ENCODE data around the gene HSPA12B.
"Not testable (repeated sequence)": the region's sequence is repeated elsewhere in the genome, so short reads cannot be mapped to it uniquely, and the experiment has no call there.

HSPA12B gene

DNA sequence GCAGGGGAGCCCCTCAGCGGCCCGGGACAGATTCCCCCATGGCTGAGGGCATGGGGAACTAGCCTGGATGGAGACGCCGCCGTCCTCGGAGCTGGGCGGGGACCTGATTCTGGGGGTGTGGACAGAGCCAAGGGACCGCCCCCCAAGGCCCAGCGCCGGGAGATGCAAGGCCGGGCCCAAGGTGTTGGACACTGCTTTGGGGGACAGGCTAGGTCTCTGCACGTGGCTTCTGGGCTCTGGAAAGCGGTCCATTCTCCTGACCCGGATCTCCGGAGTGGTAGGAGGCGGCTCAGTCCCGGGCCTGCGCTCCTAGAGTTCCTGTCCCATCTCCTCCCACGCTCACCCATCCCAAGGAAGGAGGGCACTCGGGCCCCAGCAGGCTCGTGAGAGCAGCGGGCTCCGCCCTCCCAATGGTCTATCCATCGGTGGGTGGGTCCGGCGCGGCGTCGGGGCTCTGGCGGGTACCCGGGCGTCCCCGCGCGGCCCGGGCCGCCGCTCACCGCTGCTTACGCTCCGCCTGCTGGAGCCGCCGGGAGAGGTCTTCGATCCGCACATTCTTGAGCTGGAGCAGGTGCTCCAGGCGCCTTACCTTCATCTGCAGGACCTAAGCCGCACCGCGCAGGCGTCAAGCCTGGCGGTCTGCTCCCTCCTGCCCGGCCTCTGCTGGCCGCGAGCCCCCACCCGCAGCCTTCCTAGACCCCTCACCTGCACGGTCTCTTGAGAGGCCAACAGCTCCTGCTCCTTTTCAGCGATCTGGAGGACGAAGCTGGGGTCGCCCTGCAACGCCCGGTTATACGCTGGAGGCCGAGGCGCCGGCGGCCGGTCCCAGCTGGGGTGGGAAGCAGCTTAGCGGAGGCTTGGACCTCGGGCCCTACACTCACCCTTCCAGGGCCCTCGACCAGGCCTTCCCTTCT is 45.5 kb downstream of the HSPA12B start:
- intact Hi-C loops (cut with DNase I) = no loop called here
- DNase-seq = peak in 17 of 42 donors; percentile 31 to 70 (median 54)

DNA sequence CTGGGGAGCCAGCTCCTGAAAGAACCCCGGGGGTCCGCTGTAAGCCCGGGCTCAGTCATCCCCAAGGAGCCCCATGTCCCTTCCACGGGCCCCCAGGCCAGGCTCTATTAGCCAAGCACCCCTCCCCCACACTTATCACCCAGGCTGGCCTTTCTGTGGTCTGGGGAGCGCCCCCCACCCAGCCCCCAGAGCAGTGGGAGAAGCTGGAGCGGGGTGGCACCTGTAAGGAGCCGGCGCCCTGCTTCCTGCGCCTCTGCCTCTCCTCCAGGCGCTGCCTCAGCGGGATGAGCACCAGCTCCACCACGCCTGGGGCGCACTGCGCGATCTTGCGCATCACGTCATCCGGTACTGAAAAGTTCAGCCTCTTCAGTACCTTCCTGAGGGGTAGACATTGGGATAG is 46.5 kb downstream of the HSPA12B start:
- DNase-seq = peak in 37 of 42 donors; percentile 38 to 87 (median 68)
- intact Hi-C loops (cut with DNase I) = no loop called here

DNA sequence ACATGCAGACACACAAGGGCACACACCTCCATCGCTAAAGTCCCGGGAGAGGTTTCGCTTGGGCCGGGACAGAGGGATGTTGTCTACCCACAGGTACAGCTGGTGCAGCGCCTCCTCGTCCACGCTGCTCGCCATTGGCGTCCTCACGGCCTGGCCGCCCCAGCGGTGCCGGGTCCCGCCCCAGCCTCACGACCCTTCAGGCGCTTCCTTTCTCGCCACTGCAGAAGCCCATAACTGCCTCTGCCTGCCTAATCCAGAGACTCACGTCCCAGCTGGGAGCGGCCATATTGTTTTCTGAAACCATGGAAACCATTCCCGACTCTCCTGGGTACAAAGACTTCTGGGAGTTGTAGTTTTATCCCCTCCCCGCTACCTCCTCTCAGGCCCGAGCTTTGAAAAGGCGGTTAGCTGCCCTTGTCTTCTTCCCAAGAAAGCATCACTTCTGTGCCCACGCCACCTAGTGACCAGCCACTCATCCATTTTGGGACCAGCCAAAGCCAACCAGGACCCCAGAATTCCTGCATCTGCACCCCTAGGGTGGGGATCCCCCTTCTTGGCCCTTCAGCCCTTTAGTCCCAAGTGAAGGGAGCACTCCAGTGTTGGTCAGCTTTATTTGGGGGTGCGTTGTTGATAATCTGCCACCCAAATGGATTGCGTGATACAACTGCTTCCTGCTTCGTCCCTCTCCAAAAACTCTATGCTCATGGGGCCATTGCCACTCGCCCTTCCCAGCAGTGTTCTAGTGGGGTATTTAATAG is 48.8 kb downstream of the HSPA12B start, which contains the start of gene SPEF1:
SPEF1 (minus strand) TSS at position 296 of the 758 bp plus-strand sequence; CDS start at position 135, 161 bp downstream.
- peak; percentile 63 to 95 (median 85) for DNase-seq
- intact Hi-C loops (cut with DNase I) = loop anchor here (10.0 kb wide), 1 partner anchor 233 kb away; the partner anchor contains the start of gene RNF24

DNA sequence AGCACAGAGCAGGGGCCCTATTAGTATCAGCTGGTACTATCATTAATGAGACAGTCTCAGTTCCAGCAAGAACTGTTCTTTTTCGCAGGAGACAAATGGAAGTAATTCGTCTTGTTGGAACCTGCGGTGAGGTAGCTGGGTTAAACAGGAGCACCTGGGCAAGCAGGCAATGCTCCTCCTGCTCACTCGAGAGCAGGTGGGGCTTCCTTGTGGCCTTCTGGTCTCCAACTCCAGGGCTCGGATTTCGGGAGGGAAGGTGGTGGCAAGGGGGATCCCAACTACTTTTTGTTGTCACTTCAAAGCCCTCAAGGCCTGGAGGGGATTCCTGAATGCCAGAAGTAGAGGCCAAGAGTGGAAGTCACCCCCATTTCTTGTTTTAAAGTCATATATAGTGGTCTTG is 50.1 kb downstream of the HSPA12B start:
- intact Hi-C loops (cut with DNase I) = loop anchor here (10.0 kb wide), 1 partner anchor 232 kb away; the partner anchor contains the start of gene RNF24
- no peak for DNase-seq

DNA sequence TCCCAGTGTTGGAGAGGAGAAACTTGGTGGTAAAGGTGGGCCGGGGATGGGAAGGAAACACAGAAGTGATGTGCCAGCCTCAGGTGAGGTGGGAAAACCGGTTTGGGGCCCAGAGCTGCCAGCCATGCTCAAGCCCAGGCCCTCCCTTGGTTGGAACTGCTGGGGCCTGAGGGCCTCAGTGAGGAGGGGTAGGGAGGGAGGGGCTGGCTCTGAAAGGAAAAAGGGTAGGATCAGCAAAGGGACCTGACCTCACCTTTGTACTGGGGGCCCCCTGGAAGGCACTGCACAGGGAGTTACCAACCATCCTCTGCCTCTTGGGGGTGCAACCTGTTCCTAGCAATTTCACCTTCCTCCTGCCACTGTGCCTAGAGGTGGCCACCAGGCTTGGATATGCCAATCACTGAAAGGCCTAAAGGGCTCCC is 50.6 kb downstream of the HSPA12B start:
- DNase-seq = no peak
- intact Hi-C loops (cut with DNase I) = loop anchor here (10.0 kb wide), 1 partner anchor 232 kb away; the partner anchor contains the start of gene RNF24

DNA sequence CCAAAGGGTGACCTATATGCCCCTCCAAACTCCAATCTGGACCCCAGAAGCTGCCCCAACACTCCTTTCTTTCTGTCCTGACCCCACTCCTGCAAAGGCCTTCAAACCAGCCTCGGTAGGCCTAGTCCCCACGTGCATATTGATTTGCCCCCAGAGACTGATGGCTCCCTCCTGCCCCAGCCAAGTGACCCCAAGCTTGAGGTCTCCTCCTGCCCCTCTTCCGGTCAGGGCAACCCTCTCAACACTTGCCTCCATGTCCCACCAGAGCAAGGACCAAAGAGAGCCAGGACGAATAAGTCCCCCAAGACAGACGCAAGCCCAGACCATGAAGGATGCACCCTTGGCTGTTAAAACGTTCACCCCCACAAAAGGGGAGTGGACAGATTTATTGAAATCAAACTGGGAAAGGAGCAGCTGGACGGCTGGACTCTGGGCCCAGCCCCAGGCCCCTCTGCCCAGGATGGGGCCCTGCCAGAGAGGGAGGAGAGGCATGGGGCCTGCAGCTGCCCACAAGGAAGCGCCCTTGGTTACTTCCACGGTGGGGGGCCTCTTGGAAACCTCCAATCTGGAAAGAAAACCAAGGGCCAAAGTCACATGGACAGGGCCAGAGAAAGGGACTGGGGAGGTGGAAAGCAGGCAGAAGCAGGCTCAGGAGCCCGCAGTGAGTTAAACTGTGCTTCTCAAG is 51.2 kb downstream of the HSPA12B start:
- peak in 1 of 42 donors; percentile 40 for DNase-seq
- intact Hi-C loops (cut with DNase I) = loop anchor here (2.0 to 10.0 kb wide), 2 partner anchors 37 to 231 kb away; partner anchors contain the start of genes AP5S1 and RNF24

DNA sequence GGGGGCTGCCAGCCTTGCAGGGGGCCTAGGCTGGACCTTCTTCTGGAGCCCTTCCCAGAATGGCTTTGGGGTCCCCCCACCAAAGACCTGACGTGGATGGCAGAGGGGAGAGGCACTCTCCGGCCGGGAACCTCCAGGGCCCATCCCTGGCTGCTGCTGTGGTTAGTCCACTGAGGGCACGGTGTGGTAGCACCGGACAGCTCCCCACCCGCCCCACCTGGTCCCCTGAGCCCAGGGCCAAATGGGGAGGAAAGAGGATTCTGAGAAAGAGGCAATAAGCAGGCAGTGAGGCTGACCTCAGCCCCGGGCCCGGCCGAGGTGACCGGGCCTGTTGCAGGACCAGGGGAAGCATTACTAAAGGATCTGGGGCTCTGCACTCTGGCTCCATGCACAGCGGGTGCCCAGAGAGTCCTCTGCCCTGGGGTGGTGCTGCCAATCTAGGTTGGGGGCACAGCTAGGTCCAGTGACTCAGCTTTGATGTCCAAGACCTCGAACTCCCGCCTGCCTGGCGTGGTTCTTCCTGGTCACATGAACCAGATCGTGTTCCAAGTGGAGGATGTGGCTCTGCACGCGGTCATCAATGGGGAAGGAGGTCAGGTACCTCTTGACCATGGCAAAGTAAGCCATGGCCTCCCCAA is 51.9 kb downstream of the HSPA12B start:
- intact Hi-C loops (cut with DNase I) = loop anchor here (2.0 to 10.0 kb wide), 2 partner anchors 36 to 230 kb away; partner anchors contain the start of genes AP5S1 and RNF24
- peak in 1 of 42 donors; percentile 39 for DNase-seq

DNA sequence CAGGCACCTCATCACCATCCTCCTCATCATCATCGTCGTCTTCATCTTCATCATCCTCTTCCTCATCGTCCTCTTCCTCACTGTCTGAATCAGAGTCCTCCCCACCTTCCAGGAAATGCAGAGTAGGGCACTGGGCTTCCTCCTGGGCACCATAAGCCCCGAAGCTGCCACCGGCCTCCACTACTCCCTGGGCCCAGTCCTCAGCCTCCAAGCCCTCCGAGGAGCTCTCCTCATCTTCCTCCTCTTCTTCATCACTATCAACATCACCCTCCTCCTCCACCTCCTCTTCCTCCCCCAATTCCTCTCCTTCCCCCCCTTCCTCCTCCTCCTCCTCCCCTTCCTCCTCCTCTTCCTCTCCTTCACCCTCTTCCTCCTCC is 52.4 kb downstream of the HSPA12B start:
- intact Hi-C loops (cut with DNase I) = loop anchor here (2.0 to 10.0 kb wide), 2 partner anchors 36 to 230 kb away; partner anchors contain the start of genes AP5S1 and RNF24
- no peak for DNase-seq

DNA sequence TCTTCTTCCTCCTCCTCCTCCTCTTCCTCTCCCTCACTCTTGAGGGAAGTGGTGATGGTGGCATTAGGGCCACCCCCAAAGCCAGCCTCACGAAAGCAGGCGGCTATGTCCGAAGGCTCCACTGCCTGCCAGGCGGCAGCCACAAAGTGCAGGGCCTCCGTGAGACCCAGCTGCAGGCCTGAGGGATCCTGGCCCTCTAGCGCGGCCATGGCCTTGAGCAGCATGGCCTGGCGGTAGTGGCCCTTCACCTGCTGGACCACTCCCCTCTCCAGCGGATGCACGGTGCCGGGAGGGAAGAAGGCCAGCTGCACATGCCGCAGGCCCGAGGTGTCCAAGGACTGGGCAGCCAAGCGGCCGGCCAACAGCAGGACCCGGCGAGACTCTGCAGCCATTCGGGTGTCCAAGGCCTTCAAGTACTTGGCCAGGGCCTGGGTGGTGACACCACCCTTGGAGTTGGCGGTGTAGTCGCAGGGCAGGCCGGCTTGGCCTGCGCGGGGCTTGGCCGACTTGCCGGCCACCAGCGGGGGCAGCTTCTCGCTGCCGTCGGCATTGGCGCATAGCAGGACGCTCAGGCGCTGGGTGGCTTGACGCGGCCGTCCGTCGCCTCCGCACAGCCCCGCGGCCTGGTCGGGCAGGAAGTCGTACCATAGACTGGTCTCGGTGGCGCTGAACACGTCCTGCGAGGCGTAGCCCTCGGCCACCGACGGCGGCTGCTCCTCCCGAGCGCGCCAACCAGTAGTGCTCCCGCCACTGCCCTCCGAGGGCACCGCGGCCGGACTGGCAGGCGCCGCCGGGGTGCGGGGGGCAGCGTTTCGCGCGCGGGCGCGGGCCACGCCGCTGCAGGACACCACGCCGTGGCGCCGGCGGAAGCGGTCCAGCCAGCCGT is 53.0 kb downstream of the HSPA12B start:
- DNase-seq = peak in 1 of 42 donors; percentile 42
- intact Hi-C loops (cut with DNase I) = loop anchor here (2.0 to 10.0 kb wide), 2 partner anchors 35 to 229 kb away; partner anchors contain the start of genes AP5S1 and RNF24

DNA sequence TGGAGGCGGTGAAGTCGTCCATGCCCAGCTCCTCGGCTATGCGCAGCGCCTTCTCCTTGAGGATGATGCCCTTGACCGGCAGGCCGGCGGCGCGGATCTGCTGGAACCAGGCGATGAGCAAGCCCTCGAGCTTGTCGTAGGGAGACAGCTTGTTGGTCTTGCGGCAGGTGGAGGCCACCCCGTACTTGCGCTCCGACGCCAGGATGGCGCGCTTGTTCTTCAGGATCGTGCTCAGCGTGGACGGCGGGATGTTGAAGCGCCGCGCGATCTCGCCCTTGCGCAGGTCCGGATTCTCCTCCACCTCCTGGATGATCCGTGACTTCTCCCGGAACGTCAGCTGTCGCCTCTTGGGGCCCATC is 53.6 kb downstream of the HSPA12B start:
- peak in 31 of 42 donors; percentile 21 to 75 (median 55) for DNase-seq
- intact Hi-C loops (cut with DNase I) = loop anchor here (10.0 kb wide), 1 partner anchor 229 kb away; the partner anchor contains the start of gene RNF24

DNA sequence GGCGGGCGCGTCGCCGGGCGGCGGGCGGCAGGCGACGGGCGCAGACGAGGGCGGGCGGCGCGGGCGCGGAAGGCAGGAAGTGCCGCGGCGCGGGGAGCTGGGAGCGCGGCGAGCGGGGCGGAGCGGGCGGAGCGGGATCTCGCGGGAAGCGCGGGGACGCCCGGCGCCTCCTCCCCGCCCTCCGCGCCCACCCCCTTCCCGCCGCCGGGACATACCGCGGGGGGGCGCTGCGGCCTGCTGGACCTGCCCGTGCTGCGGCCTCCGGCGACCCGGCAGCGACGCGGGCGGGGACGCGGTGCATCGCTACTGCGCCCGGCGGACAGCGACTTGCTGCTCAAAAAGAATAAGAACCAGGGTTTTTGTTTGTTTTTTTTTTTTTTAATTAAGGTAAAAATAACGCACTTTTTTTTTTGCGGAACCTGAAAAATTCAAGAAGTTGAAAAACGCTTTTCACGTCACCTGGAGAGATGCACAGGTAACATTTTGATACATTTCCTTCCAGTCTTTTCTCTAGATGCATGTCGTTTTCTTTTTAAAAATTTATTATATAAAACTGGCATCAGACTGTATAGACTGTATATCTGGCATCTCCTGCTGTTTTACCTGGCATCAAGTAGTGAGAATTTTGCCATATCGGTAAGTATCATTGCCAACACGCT is 54.3 kb downstream of the HSPA12B start, which contains the start of gene CENPB:
CENPB (minus strand) TSS at position 76 of the 659 bp plus-strand sequence. CDS start 257 bp downstream, outside the sequence.
- intact Hi-C loops (cut with DNase I) = loop anchor here (10.0 kb wide), 1 partner anchor 228 kb away; the partner anchor contains the start of gene RNF24
- DNase-seq = peak; percentile 74 to 96 (median 92)

DNA sequence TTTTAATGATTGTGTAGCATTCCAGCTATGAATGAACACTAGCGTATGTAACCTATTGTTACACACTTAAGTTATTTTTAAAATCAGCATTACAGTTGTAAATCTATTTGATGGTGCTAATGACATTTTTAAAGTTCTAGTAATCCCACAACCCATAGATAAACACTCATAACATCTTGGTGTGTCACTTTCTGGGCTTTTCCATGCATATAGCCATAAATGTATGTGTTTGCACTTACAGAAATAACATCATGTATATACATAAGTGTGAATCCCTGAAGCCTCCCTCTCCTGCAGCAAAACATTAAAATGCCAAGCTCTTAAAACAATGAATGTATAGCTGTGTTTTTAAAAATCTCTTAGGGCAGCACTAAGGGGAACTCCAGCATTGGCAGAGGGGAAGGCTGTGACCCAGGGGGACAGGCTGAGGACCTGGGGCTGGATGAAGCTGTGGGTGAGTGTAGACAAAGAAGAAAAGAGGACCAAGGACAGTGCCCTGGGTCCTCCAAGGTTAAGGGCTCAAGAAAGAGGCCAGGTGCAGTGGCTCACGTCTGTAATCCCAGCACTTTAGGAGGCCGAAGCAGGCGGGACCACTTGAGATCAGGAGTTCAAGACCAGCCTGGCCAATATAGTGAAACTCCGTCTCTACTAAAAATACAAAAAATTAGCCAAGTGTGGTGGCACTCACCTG is 55.0 kb downstream of the HSPA12B start:
- intact Hi-C loops (cut with DNase I) = loop anchor here (10.0 kb wide), 1 partner anchor 227 kb away; the partner anchor contains the start of gene RNF24
- DNase-seq = peak in 1 of 42 donors; percentile 40

DNA sequence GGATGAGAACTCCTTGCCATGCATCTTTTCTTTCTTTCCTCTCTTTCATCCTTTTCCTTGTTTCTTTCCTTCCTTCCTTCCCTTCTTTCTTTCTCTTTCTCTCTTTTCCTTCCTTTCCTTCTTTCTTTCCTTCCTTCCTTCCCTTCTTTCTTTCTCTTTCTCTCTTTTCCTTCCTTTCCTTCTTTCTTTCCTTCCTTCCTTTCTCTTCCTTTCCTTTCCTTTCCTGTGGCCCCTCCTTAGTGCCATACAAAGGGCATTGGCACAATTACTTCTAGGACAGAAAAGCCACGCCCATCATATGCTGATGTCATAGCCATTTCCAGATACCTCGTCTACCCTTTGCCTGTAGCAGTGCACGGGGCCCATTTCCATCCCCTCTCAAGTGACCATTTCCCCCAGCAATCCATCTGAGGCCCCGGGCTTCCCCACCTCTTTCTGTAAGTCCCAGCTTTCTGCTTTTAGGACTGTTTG is 56.2 kb downstream of the HSPA12B start:
- no peak for DNase-seq
- intact Hi-C loops (cut with DNase I) = loop anchor here (10.0 kb wide), 1 partner anchor 226 kb away; the partner anchor contains the start of gene RNF24

DNA sequence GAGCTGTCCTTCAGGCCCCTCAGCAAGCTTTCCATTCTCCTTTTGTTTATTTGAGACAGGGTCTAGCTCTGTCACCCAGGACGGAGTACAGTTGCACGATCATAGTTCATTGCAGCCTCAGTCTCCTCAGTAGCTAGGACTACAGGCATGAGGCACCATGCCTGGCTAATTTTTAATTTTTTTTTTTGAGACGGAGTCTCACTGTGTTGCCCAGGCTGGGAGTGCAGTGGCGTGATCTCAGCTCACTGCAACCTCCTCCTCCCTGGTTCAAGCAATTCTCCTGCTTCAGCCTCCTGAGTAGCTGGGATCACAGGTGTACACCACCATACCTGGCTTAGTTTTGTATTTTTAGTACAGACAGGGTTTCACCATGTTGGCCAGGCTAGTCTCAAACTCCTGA is 56.7 kb downstream of the HSPA12B start:
- intact Hi-C loops (cut with DNase I) = loop anchor here (10.0 kb wide), 1 partner anchor 226 kb away; the partner anchor contains the start of gene RNF24
- DNase-seq = not testable (repeated sequence)

DNA sequence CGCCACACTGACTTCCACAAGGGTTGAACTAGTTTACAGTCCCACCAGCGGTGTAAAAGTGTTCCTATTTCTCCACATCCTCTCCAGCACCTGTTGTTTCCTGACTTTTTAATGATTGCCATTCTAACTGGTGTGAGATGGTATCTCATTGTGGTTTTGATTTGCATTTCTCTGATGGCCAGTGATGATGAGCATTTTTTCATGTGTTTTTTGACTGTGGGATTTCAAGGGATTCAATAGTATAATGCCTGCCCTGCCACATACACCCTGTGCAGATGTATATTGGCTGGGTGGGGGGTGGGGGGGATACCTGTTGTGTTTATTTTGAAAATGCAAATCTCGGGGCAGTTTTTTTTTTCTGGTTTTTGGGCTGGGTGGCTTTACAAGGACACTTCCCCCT is 61.7 kb downstream of the HSPA12B start:
- intact Hi-C loops (cut with DNase I); DNase-seq: not testable (repeated sequence)
